ENCODE measurements around the gene MUC6.

Gene MUC6

GRCh38 chr11:1006762-1007161, 29.8 kb downstream of the MUC6 start:
- DNase-seq = peak; percentile 54 to 60

GRCh38 chr11:1005928-1006327, 30.6 kb downstream of the MUC6 start:
- peak; percentile 63 to 84 for DNase-seq

- DNase-seq = no peak
Measured at GRCh38 chr11:1003159-1003558, 33.4 kb downstream of the MUC6 start.

GRCh38 chr11:1002406-1002984, 34.0 kb downstream of the MUC6 start:
- DNase-seq = no peak

- DNase-seq = no peak
Measured at GRCh38 chr11:1001617-1002405, 34.7 kb downstream of the MUC6 start.

GRCh38 chr11:1000357-1001278, 35.9 kb downstream of the MUC6 start:
- DNase-seq = no peak

- DNase-seq = no peak
Measured at GRCh38 chr11:999009-999408, 37.5 kb downstream of the MUC6 start.

- DNase-seq = no peak
Measured at GRCh38 chr11:997907-998306, 38.6 kb downstream of the MUC6 start.

- no peak for DNase-seq
Measured at GRCh38 chr11:996681-997080, 39.8 kb downstream of the MUC6 start.

- no peak for DNase-seq
Measured at GRCh38 chr11:995752-996420, 40.6 kb downstream of the MUC6 start.

GRCh38 chr11:995044-995751, 41.3 kb downstream of the MUC6 start:
- no peak for DNase-seq

GRCh38 chr11:993632-994167, 42.8 kb downstream of the MUC6 start:
- DNase-seq = no peak

GRCh38 chr11:992577-992976, 43.9 kb downstream of the MUC6 start:
- no peak for DNase-seq

GRCh38 chr11:991711-992307, 44.7 kb downstream of the MUC6 start:
- no peak for DNase-seq

GRCh38 chr11:991034-991433, 45.5 kb downstream of the MUC6 start:
- DNase-seq = no peak

GRCh38 chr11:990101-990500, 46.4 kb downstream of the MUC6 start:
- no peak for DNase-seq

GRCh38 chr11:987671-988070, 48.8 kb downstream of the MUC6 start:
- no peak for DNase-seq

GRCh38 chr11:986952-987305, 49.6 kb downstream of the MUC6 start:
- DNase-seq = no peak

- no peak for DNase-seq
Measured at GRCh38 chr11:986270-986951, 50.1 kb downstream of the MUC6 start.

- no peak for DNase-seq
Measured at GRCh38 chr11:985848-986247, 50.7 kb downstream of the MUC6 start.

GRCh38 chr11:985406-985805, 51.1 kb downstream of the MUC6 start:
- no peak for DNase-seq
